ENCODE data around the gene CHKB.

DNA sequence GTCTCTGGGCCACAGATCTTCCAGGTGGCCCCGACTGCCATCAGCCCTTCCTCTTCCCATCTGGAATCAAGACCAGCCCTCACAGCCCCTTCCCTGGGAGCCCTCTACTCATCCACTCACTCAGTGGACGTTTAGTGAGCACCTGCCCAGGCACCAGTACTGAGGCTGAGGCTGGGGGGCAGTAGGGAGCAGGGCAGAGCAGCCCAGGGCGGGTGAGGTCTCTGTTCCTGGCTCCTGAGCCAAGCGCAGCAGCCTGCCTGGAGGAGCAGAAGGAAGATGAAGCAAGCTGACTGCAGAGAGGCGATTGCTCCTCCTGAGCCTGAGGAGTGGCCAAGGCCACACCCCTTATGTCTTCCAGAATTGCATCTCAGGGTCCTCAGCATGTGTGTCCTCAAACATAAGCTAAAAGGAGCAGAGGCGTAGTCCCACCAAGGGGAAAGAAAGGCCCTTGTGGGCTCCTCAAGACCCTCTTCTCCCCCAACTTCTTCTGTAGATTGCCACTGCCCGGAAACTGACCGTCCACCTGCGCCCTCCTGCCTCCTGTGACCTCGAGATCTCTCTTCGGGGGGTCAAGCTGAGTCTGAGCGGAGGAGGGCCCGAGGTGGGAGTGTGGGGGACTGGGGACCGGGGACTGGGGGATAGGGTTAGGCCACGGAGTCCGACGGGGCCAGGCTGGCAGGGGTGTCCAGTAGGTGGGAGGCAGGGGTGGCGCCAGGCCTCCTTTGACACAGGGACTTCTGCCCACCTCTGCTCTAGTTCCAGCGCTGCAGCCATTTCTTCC lies 23.7 kb upstream of the CHKB start:
- TF ChIP-seq CTCF (IDR thresholded peaks at IDR 0.05) (no peak), POLR2A (IDR thresholded peaks at IDR 0.05) (no peak)
